HFFc6 (cell line): ENCODE data around the gene BLMH. TPM values are rescaled to one million over a fixed set of nuclear protein-coding genes. Genes with fewer than 3 reads are reported as not detected.
A peak's percentile ranks its signal among the peaks of the same experiment; 100 is the strongest.

Experiments used
- DNase-seq: peaks from one replicate; pipeline ENCODE4 v3.0.0-alpha.2; 2018
- H3K27ac Mint-ChIP-seq: 2 replicates; pipeline ENCODE4 v1.8.0; 2020; ENCODE audit warnings: mild to moderate bottlenecking, mixed read lengths
- H3K27me3 Mint-ChIP-seq: 2 replicates; pipeline ENCODE4 v1.8.0; 2021; ENCODE audit warnings: mild to moderate bottlenecking, moderate library complexity, mixed read lengths; ENCODE audit not compliant: insufficient read depth
- H3K36me3 Mint-ChIP-seq: 2 replicates; pipeline ENCODE4 v1.8.0; 2021; ENCODE audit warnings: low read depth, mixed read lengths
- H3K4me1 Mint-ChIP-seq: 2 replicates; pipeline ENCODE4 v1.8.0; 2020; ENCODE audit warnings: low read depth, mixed read lengths
- H3K4me3 Mint-ChIP-seq: 2 replicates; pipeline ENCODE4 v1.8.0; 2020; ENCODE audit warnings: mild to moderate bottlenecking, moderate library complexity, mixed read lengths
- H3K9me3 Mint-ChIP-seq: 2 replicates; pipeline ENCODE4 v1.8.0; 2020; ENCODE audit warnings: mild to moderate bottlenecking, mixed read lengths
- CTCF ChIP-seq: fragments of 200-600 bp; sonication (generic); IDR thresholded peaks from 2 replicates; pipeline ENCODE4 v1.5.0; 2021; ENCODE audit warnings: antibody characterized with exemption, mild to moderate bottlenecking
- total RNA-seq, 6 experiments: library from RNA; stranded (reverse); fragmentation: NEBNext Ultra II Directional; extraction: Animal tissue kit (Norgen Biotek cat#: 25700); gene quantifications; 2 replicates in 1 of 6; 3 replicates in 5 of 6; pipeline ENCODE4 v1.2.3, GENCODE V29; 2021

BLMH gene
- total RNA-seq, 6 experiments from 2014 or later: 20.0 to 24.6 (median 22.4) TPM

GRCh38 chr17:30278032-30278431 is 13.7 kb downstream of the BLMH start:
- Mint-ChIP-seq H3K9me3 (no peaks in the 10 kb centered on the region), H3K27me3 (no peaks in the 10 kb centered on the region), H3K36me3 (peaks cover 16% of the 10 kb centered on the region), H3K4me1 (no peaks in the 10 kb centered on the region; the same call in 1 of the 2 replicates), H3K4me3 (no peak overlapping the region), H3K27ac (no peak overlapping the region)
- TF ChIP-seq CTCF: peak; percentile 73
- DNase-seq: peak; percentile 50

- no peak overlapping the region for H3K27ac Mint-ChIP-seq
- peaks cover 14% of the 10 kb centered on the region for H3K4me1 Mint-ChIP-seq
- H3K36me3 Mint-ChIP-seq: peaks cover 31% of the 10 kb centered on the region
- H3K9me3 Mint-ChIP-seq: no peaks in the 10 kb centered on the region
- TF ChIP-seq CTCF: no peak
- no peak for DNase-seq
- no peak overlapping the region for H3K4me3 Mint-ChIP-seq
- no peaks in the 10 kb centered on the region for H3K27me3 Mint-ChIP-seq
Measured at GRCh38 chr17:30275911-30276310, 15.8 kb downstream of the BLMH start.

- peaks cover 32% of the 10 kb centered on the region for H3K36me3 Mint-ChIP-seq
- no peak overlapping the region for H3K27ac Mint-ChIP-seq
- TF ChIP-seq CTCF: no peak
- H3K4me3 Mint-ChIP-seq: no peak overlapping the region
- DNase-seq: no peak
- H3K27me3 Mint-ChIP-seq: no peaks in the 10 kb centered on the region
- H3K4me1 Mint-ChIP-seq: peaks cover 18% of the 10 kb centered on the region
- no peaks in the 10 kb centered on the region for H3K9me3 Mint-ChIP-seq
Measured at GRCh38 chr17:30274887-30275286, 16.9 kb downstream of the BLMH start.

- H3K4me3 Mint-ChIP-seq: no peak overlapping the region
- peaks cover 37% of the 10 kb centered on the region for H3K36me3 Mint-ChIP-seq
- no peak overlapping the region for H3K27ac Mint-ChIP-seq
- H3K4me1 Mint-ChIP-seq: peaks cover 18% of the 10 kb centered on the region
- DNase-seq: peak; percentile 19
- no peak for TF ChIP-seq CTCF
- H3K9me3 Mint-ChIP-seq: no peaks in the 10 kb centered on the region
- no peaks in the 10 kb centered on the region for H3K27me3 Mint-ChIP-seq
Measured at GRCh38 chr17:30273373-30273772, 18.4 kb downstream of the BLMH start.

- Mint-ChIP-seq H3K9me3 (no peaks in the 10 kb centered on the region), H3K4me1 (peaks cover 26% of the 10 kb centered on the region), H3K27ac (peak overlapping the region; percentile 24; the same call in 1 of the 2 replicates), H3K4me3 (no peak overlapping the region), H3K36me3 (peaks cover 41% of the 10 kb centered on the region), H3K27me3 (no peaks in the 10 kb centered on the region)
- no peak for DNase-seq
- no peak for TF ChIP-seq CTCF
Measured at GRCh38 chr17:30271102-30271501, 20.6 kb downstream of the BLMH start.

GRCh38 chr17:30267625-30268024 is 24.1 kb downstream of the BLMH start:
- no peak for DNase-seq
- Mint-ChIP-seq H3K36me3 (peaks cover 31% of the 10 kb centered on the region), H3K4me1 (peaks cover 41% of the 10 kb centered on the region), H3K27me3 (no peaks in the 10 kb centered on the region), H3K9me3 (no peaks in the 10 kb centered on the region), H3K4me3 (no peak overlapping the region), H3K27ac (peak overlapping the region; percentile 27)
- no peak for TF ChIP-seq CTCF
